ENCODE measurements around the gene PDAP1. TPM values are rescaled to one million over a fixed set of nuclear protein-coding genes. Genes with fewer than 3 reads are reported as not detected.

Gene PDAP1
- total RNA-seq, 1 experiment from 2014 or later = 150 TPM

DNA sequence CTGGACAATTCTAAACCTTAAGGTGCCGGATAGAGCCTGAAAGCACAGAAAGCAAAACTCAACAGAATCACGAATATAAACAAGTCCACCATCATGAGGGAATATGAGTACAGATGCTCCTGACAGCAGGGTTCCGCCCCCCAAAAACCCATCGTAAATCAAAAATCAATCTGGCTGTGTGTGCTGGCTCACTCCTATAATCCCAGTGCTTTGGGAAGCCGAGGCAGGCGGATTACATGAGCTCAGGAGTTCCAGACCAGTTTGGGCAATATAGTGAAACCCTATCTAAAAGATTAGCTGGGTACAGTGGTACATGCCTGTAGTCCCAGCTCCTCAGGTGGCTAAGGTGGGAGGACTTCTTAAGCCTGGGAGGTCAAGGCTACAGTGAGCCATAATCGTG, 12.6 kb upstream of the PDAP1 start:
- Histone ChIP-seq H2BK5ac (ENCODE audit: insufficient read length, low read length) (no peak overlapping the region), H3K56ac (ENCODE audit: insufficient read length, low read depth, low read length) (no peak overlapping the region), H3K4me2 (ENCODE audit: insufficient read depth, insufficient read length, low read length) (no peak overlapping the region), H2AFZ (ENCODE audit: low read length) (no peak overlapping the region), H3K9ac (ENCODE audit: extremely low read depth, insufficient read length, low read length) (no peak overlapping the region), H4K8ac (replicated peaks; ENCODE audit: insufficient read length, low read depth, low read length) (no peak overlapping the region), H2AK5ac (ENCODE audit: insufficient read length, low read length) (no peak overlapping the region), H4K20me1 (ENCODE audit: control insufficient read depth, insufficient read depth, insufficient read length) (peaks cover 3% of the 10 kb centered on the region), H3K27ac (ENCODE audit: insufficient read length, low read depth, low read length) (no peak overlapping the region), H3K23me2 (ENCODE audit: insufficient read length, low read depth, low read length, poor library complexity, severe bottlenecking) (no peaks in the 10 kb centered on the region), H4K91ac (ENCODE audit: insufficient read length, low read depth, low read length) (no peak overlapping the region), H3K9me3 (ENCODE audit: control insufficient read depth, low read depth, low read length) (no peaks in the 10 kb centered on the region), H2BK120ac (ENCODE audit: low read depth, low read length, poor library complexity, severe bottlenecking) (no peak overlapping the region), H3K23ac (ENCODE audit: insufficient read length, low read depth, low read length) (no peak overlapping the region), H2BK15ac (ENCODE audit: low read depth, low read length) (no peak overlapping the region), H3K4me1 (ENCODE audit: insufficient read depth, low read length) (no peaks in the 10 kb centered on the region), H3K79me2 (ENCODE audit: insufficient read depth, low read length) (no peaks in the 10 kb centered on the region), H3K79me1 (ENCODE audit: insufficient read depth, low read depth, low read length, poor library complexity, severe bottlenecking) (no peaks in the 10 kb centered on the region), H2BK20ac (ENCODE audit: low read depth, low read length, poor library complexity, severe bottlenecking) (no peak overlapping the region), H3K18ac (ENCODE audit: insufficient read length, low read depth, low read length) (no peak overlapping the region), H3K4ac (ENCODE audit: low read depth, low read length) (no peak overlapping the region), H4K5ac (ENCODE audit: insufficient read length, low read depth, low read length) (no peak overlapping the region), H3T11ph (ENCODE audit: low read length) (no peak overlapping the region), H2BK12ac (ENCODE audit: insufficient read length, low read depth, low read length) (no peak overlapping the region), H3K27me3 (ENCODE audit: insufficient read depth, low read length) (no peaks in the 10 kb centered on the region), H3K14ac (ENCODE audit: insufficient read depth, low read length) (no peak overlapping the region)
- Mint-ChIP-seq H3K27me3 (ENCODE audit: low read depth) (no peaks in the 10 kb centered on the region), H3K4me1 (peaks cover 8% of the 10 kb centered on the region in 2 experiments), H3K36me3 (ENCODE audit: insufficient read depth in 1 of 3, low read depth in 3 of 3) (peaks cover 51 to 92% (median 87%) of the 10 kb centered on the region in 3 experiments; a peak in 6 of 7 replicates), H3K9me3 (no peaks in the 10 kb centered on the region), H3K4me3 (no peak overlapping the region), H3K27ac (0 out of 7 replicates have a peak overlapping the region, but pooled peaks of 1 of the 3 experiments have one; percentile 18)
- TF ChIP-seq, protein P1, sequence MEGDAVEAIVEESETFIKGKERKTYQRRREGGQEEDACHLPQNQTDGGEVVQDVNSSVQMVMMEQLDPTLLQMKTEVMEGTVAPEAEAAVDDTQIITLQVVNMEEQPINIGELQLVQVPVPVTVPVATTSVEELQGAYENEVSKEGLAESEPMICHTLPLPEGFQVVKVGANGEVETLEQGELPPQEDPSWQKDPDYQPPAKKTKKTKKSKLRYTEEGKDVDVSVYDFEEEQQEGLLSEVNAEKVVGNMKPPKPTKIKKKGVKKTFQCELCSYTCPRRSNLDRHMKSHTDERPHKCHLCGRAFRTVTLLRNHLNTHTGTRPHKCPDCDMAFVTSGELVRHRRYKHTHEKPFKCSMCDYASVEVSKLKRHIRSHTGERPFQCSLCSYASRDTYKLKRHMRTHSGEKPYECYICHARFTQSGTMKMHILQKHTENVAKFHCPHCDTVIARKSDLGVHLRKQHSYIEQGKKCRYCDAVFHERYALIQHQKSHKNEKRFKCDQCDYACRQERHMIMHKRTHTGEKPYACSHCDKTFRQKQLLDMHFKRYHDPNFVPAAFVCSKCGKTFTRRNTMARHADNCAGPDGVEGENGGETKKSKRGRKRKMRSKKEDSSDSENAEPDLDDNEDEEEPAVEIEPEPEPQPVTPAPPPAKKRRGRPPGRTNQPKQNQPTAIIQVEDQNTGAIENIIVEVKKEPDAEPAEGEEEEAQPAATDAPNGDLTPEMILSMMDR (conservative IDR thresholded peaks at IDR 0.05) = no peak
- no peak for DNase-seq
- WGBS (ENCODE audit: extremely low coverage, insufficient read length, low lambda C conversion rate) = no CpG with 5 or more reads among the region's 7 CpGs

All from H9 (cell line).